HFFc6 (cell line): ENCODE results near the gene CYP11A1. TPM values are rescaled to one million over a fixed set of nuclear protein-coding genes. Genes with fewer than 3 reads are reported as not detected.
A peak's percentile ranks its signal among the peaks of the same experiment; 100 is the strongest.

Experiments
- DNase-seq: peaks from one replicate; pipeline ENCODE4 v3.0.0-alpha.2; 2018
- H3K27ac Mint-ChIP-seq: 2 replicates; pipeline ENCODE4 v1.8.0; 2020; ENCODE audit warnings: mild to moderate bottlenecking, mixed read lengths
- H3K27me3 Mint-ChIP-seq: 2 replicates; pipeline ENCODE4 v1.8.0; 2021; ENCODE audit warnings: mild to moderate bottlenecking, moderate library complexity, mixed read lengths; ENCODE audit not compliant: insufficient read depth
- H3K36me3 Mint-ChIP-seq: 2 replicates; pipeline ENCODE4 v1.8.0; 2021; ENCODE audit warnings: low read depth, mixed read lengths
- H3K4me1 Mint-ChIP-seq: 2 replicates; pipeline ENCODE4 v1.8.0; 2020; ENCODE audit warnings: low read depth, mixed read lengths
- H3K4me3 Mint-ChIP-seq: 2 replicates; pipeline ENCODE4 v1.8.0; 2020; ENCODE audit warnings: mild to moderate bottlenecking, moderate library complexity, mixed read lengths
- H3K9me3 Mint-ChIP-seq: 2 replicates; pipeline ENCODE4 v1.8.0; 2020; ENCODE audit warnings: mild to moderate bottlenecking, mixed read lengths
- CTCF ChIP-seq: fragments of 200-600 bp; sonication (generic); IDR thresholded peaks from 2 replicates; pipeline ENCODE4 v1.5.0; 2021; ENCODE audit warnings: antibody characterized with exemption, mild to moderate bottlenecking
- total RNA-seq, 6 experiments: library from RNA; stranded (reverse); fragmentation: NEBNext Ultra II Directional; extraction: Animal tissue kit (Norgen Biotek cat#: 25700); gene quantifications; 2 replicates in 1 of 6; 3 replicates in 5 of 6; pipeline ENCODE4 v1.2.3, GENCODE V29; 2021

The CYP11A1 gene
- total RNA-seq, 6 experiments from 2014 or later, result 0.12 to 0.17 (median 0.14) TPM; not detected in 2

- H3K36me3 Mint-ChIP-seq, result no peaks in the 10 kb centered on the region
- peaks cover 13% of the 10 kb centered on the region for H3K27me3 Mint-ChIP-seq
- no peak for TF ChIP-seq CTCF
- no peak overlapping the region for H3K4me3 Mint-ChIP-seq
- no peak for DNase-seq
- no peaks in the 10 kb centered on the region for H3K9me3 Mint-ChIP-seq
- H3K4me1 Mint-ChIP-seq, result peaks cover 7% of the 10 kb centered on the region
- H3K27ac Mint-ChIP-seq, result no peak overlapping the region
These were observed 54.9 kb downstream of the CYP11A1 start for GRCh38 chr15:74312445-74313007.

DNA sequence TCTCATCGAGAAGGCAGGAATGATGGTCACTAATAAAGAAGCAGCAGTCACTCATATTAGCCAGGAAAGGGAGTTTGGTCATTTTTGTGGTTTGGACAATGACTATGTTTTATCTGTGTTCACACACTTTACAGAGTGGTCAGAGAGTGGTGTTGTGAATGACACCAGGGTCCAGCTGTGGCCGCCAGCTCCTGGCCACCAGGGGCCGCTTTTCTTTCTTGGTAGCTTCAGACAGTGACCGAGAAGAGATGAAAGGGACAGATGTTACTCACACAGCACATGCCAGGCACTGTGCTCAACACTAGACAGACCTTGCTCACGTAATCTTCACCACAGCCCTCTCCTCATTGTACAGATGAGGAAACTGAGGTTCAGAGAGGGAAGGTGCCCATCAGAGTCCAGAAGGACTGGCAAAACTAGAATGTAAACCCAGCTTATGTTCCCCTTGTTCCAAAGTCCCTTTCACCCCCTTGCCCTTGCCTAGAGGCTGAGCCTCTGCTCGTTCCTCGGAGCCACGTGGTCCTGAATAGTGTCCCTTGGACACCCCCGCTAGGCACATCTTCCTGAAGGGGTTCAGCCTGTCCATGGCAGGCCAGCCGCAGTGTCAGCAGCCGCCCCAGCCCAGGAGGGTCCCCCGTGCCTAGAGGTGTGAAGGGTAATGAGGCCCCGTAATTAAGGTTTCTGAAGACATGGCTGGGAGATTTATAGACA lies 55.6 kb downstream of the CYP11A1 start:
- no peak overlapping the region for H3K27ac Mint-ChIP-seq
- no peaks in the 10 kb centered on the region for H3K36me3 Mint-ChIP-seq
- no peaks in the 10 kb centered on the region for H3K9me3 Mint-ChIP-seq
- no peak overlapping the region for H3K4me3 Mint-ChIP-seq
- H3K4me1 Mint-ChIP-seq, result peaks cover under 1% of the 10 kb centered on the region
- DNase-seq, result peak; percentile 36
- peaks cover 14% of the 10 kb centered on the region for H3K27me3 Mint-ChIP-seq
- TF ChIP-seq CTCF, result peak; percentile 84

DNA sequence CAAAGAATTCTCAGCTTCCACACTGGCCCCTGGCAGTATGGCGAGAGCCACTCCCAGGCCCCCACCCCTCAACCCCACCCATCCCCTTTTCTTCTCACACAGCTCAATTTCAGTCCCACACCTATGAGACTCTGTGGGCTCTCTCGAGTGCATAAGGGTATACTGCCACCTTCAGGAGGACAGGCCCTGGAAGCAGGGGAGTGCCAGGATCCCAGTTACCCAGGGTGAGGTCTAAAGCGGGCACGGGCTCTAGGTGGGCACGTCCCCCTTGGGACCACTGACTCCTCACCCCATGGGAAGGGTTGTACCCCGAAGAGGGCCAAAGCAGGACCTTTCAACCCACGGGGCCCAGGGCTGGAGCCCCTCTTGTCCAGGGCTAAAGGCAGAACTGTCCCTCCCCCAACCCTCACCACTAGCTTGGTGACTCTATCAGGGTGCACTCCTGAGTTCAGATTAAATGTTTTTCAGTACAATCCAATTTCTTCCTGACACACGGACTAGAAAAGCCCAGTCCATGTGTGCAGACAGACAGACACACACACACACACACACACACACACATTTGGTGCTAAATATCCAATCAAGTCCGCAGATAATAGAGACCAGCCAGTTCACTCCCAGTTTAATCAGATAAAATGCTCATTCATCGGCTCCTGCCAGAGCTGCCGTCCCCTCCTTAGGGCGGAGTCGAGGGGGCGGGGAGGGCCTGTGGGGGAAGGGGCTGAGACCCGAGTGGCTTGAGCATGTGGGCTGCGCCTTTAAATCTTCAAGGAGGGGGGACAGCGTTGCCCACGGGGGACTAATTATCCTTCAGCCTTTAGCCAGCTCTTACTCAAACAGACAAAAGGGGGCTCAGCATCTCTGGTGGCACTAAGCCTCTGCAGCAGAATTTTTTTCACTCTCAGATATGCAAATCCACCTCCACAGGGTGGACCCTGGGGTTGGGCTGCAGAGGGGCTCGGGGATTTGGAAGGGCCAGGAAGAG lies 59.3 kb downstream of the CYP11A1 start:
- Mint-ChIP-seq H3K4me3 (no peak overlapping the region), H3K4me1 (no peaks in the 10 kb centered on the region)

DNA sequence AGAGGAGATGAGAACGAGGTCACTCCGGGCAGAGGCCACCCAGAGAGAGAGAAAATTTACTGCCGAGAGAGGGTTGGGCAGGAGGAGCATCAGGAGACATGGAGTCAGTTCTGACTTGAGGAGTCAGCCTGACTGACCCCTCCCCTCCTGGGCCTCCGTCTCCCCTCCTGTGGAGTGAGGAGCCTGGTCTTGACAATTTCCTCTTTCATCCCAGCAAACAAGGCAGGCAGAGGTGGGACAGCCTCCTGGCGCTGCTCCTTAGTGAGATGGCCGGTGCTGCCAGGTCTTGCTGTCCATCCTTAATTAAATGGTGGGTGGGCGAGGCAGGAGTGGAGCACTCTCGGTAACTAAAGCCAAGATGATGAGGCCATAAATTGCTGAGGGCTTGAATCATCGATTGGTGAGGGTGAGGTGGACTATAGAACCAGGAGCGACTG lies 60.6 kb downstream of the CYP11A1 start:
- no peak for TF ChIP-seq CTCF
- no peak overlapping the region for H3K4me3 Mint-ChIP-seq
- H3K27ac Mint-ChIP-seq, result no peak overlapping the region
- no peaks in the 10 kb centered on the region for H3K9me3 Mint-ChIP-seq
- no peaks in the 10 kb centered on the region for H3K36me3 Mint-ChIP-seq
- H3K4me1 Mint-ChIP-seq, result no peaks in the 10 kb centered on the region
- no peak for DNase-seq
- H3K27me3 Mint-ChIP-seq, result peaks cover 44% of the 10 kb centered on the region

More for the DNA sequence above, 59.3 kb downstream of the CYP11A1 start:
- H3K9me3 Mint-ChIP-seq, result no peaks in the 10 kb centered on the region
- TF ChIP-seq CTCF, result peak; percentile 83
- peak; percentile 47 for DNase-seq
- H3K27ac Mint-ChIP-seq, result no peak overlapping the region
- peaks cover 34% of the 10 kb centered on the region for H3K27me3 Mint-ChIP-seq
- no peaks in the 10 kb centered on the region for H3K36me3 Mint-ChIP-seq

DNA sequence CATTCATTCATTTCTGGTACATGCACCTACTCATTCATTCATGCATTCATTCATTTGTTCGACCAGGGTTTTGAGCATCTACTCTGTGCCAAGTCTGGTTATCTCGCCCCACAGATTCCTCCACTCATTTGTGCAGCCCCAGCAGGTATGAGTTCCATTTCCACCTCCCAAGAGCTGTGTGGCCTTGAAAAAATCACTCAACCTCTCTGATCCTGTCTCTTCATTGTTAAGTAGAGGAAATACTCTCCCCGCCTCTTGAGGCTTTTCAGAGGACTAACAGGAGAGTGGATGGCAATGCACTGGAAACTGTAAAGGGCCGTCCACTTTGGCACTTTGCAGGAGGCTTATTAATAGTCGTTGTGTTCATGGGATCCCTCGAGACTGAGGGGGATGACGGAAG lies 61.8 kb downstream of the CYP11A1 start:
- Mint-ChIP-seq H3K4me1 (no peaks in the 10 kb centered on the region), H3K27ac (no peak overlapping the region), H3K27me3 (peaks cover 54% of the 10 kb centered on the region), H3K4me3 (no peak overlapping the region), H3K9me3 (no peaks in the 10 kb centered on the region), H3K36me3 (no peaks in the 10 kb centered on the region)
- TF ChIP-seq CTCF, result no peak
- no peak for DNase-seq
